ENCODE measurements around the gene CAMKMT. TPM values are rescaled to one million over a fixed set of nuclear protein-coding genes. Genes with fewer than 3 reads are reported as not detected.

The CAMKMT gene
- total and polyA plus RNA-seq, 2 donors (not counting 1 experiment from before 2014, with no cell fraction given): 6.2 to 23.3 TPM

- H3K4me1 Mint-ChIP-seq: peaks cover 2% of the 10 kb centered on the region
Measured at GRCh38 chr2:44524347-44524926, 162.7 kb downstream of the CAMKMT start.

GRCh38 chr2:44526352-44526751 is 164.6 kb downstream of the CAMKMT start:
- ChIA-PET POLR2A (no interaction called here), CTCF (no interaction called here)
- ATAC-seq (ENCODE audit: low read depth): no peak
- Mint-ChIP-seq H3K4me3 (no peak overlapping the region), H3K9me3 (ENCODE audit: insufficient read depth) (peaks cover 7% of the 10 kb centered on the region), H3K4me1 (peaks cover 2% of the 10 kb centered on the region), H3K27me3 (no peaks in the 10 kb centered on the region), H3K27ac (no peak overlapping the region)
- Histone ChIP-seq H4K20me1 (ENCODE audit: control insufficient read depth, insufficient read depth, low read length, poor library complexity, severe bottlenecking) (no peaks in the 10 kb centered on the region), H3K4me1 (ENCODE audit: control insufficient read depth in 2 of 2, insufficient read depth in 2 of 2, low read length in 2 of 2) (no peaks in the 10 kb centered on the region), H3K36me3 (replicated peaks in 1 of 2; ENCODE audit: control extremely low read depth in 1 of 2, control insufficient read depth in 1 of 2, extremely low read depth in 1 of 2, insufficient read depth in 2 of 2, low read length in 1 of 2) (no peaks in the 10 kb centered on the region), H3K27me3 (replicated peaks in 1 of 4; ENCODE audit: control extremely low read depth in 1 of 4, control insufficient read depth in 3 of 4, insufficient read depth in 4 of 4, low read length in 3 of 4) (no peaks in the 10 kb centered on the region), H3K9ac (ENCODE audit: low read length) (no peak overlapping the region), H3K27ac (ENCODE audit: low read length in 2 of 2) (no peak overlapping the region), H3K9me3 (ENCODE audit: control extremely low read depth in 1 of 3, control insufficient read depth in 2 of 3, insufficient read depth in 1 of 3, low read length in 2 of 3) (peaks cover 2 to 9% (median 7%) of the 10 kb centered on the region in 3 donors), H2AFZ (ENCODE audit: insufficient read depth, low read depth, low read length, poor library complexity, severe bottlenecking) (no peak overlapping the region), H3K79me2 (ENCODE audit: control insufficient read depth, insufficient read depth, low read length) (no peaks in the 10 kb centered on the region), H3K4me3 (ENCODE audit: control extremely low read depth in 1 of 5, extremely low read depth in 1 of 5, insufficient read depth in 1 of 5, low read depth in 2 of 5, low read length in 4 of 5) (no peak overlapping the region), H3K4me2 (replicated peaks; ENCODE audit: low read depth, low read length, poor library complexity, severe bottlenecking) (no peak overlapping the region)
- DNase-seq: no peak
- WGBS (ENCODE audit: insufficient coverage): 100% methylated on average over 3 of the region's 4 CpGs
- TF ChIP-seq CTCF (IDR thresholded peaks at IDR 0.05) (no peak), EZH2 (IDR thresholded peaks at IDR 0.05; ENCODE audit: borderline replicate concordance, insufficient read depth, low read depth, low read length, poor library complexity, severe bottlenecking) (no peak)
- intact Hi-C loops (cut with micrococcal nuclease): no loop called here

More at GRCh38 chr2:44524347-44524926, 162.7 kb downstream of the CAMKMT start:
- peaks cover 7% of the 10 kb centered on the region for H3K9me3 Mint-ChIP-seq (ENCODE audit: insufficient read depth)
- WGBS (ENCODE audit: insufficient coverage): no CpG with 5 or more reads among the region's 1 CpG
- no peak overlapping the region for H3K4me2 ChIP-seq (replicated peaks; ENCODE audit: low read depth, low read length, poor library complexity, severe bottlenecking)
- ChIA-PET CTCF (interaction anchor here (0.7 to 0.9 kb wide), 2 partner anchors 45 to 115 kb away, joined by 3 read pairs; no protein-coding TSS in a partner anchor), POLR2A (no interaction called here)
- H3K4me3 ChIP-seq (ENCODE audit: control extremely low read depth in 1 of 5, extremely low read depth in 1 of 5, insufficient read depth in 1 of 5, low read depth in 2 of 5, low read length in 4 of 5): no peak overlapping the region
- no peaks in the 10 kb centered on the region for H3K4me1 ChIP-seq (ENCODE audit: control insufficient read depth in 2 of 2, insufficient read depth in 2 of 2, low read length in 2 of 2)
- H4K20me1 ChIP-seq (ENCODE audit: control insufficient read depth, insufficient read depth, low read length, poor library complexity, severe bottlenecking): no peaks in the 10 kb centered on the region
- no peak overlapping the region for H3K4me3 Mint-ChIP-seq
- H3K79me2 ChIP-seq (ENCODE audit: control insufficient read depth, insufficient read depth, low read length): no peaks in the 10 kb centered on the region
- H3K36me3 ChIP-seq (replicated peaks in 1 of 2; ENCODE audit: control extremely low read depth in 1 of 2, control insufficient read depth in 1 of 2, extremely low read depth in 1 of 2, insufficient read depth in 2 of 2, low read length in 1 of 2): no peaks in the 10 kb centered on the region
- no peak for TF ChIP-seq EZH2 (IDR thresholded peaks at IDR 0.05; ENCODE audit: borderline replicate concordance, insufficient read depth, low read depth, low read length, poor library complexity, severe bottlenecking)
- no peak for TF ChIP-seq CTCF (IDR thresholded peaks at IDR 0.05)
- H3K27ac ChIP-seq (ENCODE audit: low read length in 2 of 2): no peak overlapping the region
- H3K9ac ChIP-seq (ENCODE audit: low read length): no peak overlapping the region
- H2AFZ ChIP-seq (ENCODE audit: insufficient read depth, low read depth, low read length, poor library complexity, severe bottlenecking): no peak overlapping the region
- DNase-seq (no peak), ATAC-seq (ENCODE audit: low read depth) (no peak)
- intact Hi-C loops (cut with micrococcal nuclease): no loop called here
- H3K27me3 ChIP-seq (replicated peaks in 1 of 4; ENCODE audit: control extremely low read depth in 1 of 4, control insufficient read depth in 3 of 4, insufficient read depth in 4 of 4, low read length in 3 of 4): no peaks in the 10 kb centered on the region
- no peak overlapping the region for H3K27ac Mint-ChIP-seq
- H3K9me3 ChIP-seq (ENCODE audit: control extremely low read depth in 1 of 3, control insufficient read depth in 2 of 3, insufficient read depth in 1 of 3, low read length in 2 of 3): peaks cover 2 to 20% (median 18%) of the 10 kb centered on the region in 3 donors
- H3K27me3 Mint-ChIP-seq: no peaks in the 10 kb centered on the region

Data from B cell (primary cell).